ENCODE results near the gene DGKA.
A peak's percentile ranks its signal among the peaks of the same experiment; 100 is the strongest.

Gene DGKA

GRCh38 chr12:55931780-55932550 lies 1.0 kb downstream of the DGKA start:
- peak; percentile 84 for DNase-seq (ENCODE audit: low spot score)

DNA sequence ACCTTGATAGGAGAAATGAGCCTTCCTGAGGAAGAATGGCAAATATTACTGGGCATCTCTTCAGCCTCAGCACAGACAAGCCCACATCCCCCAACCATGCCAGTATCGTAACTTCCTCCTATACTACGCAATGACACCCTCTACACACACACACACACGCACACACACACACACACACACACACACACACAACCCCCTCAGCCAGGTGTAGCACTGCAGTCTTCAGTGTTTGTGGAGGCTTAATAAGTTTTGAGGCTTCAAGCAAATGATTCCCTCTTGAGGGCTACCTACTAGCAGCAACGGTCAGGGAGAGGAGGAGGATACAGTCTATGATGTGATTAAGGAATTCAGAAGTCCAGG lies 1.6 kb downstream of the DGKA start:
- no peak for DNase-seq (ENCODE audit: low spot score)

- no peak for DNase-seq (ENCODE audit: low spot score)
Observed at GRCh38 chr12:55933169-55933798, 2.3 kb downstream of the DGKA start.

- DNase-seq (ENCODE audit: low spot score): no peak
Observed at GRCh38 chr12:55933799-55934742, 3.1 kb downstream of the DGKA start.

- DNase-seq (ENCODE audit: low spot score): no peak
Observed at GRCh38 chr12:55934773-55935172, 3.8 kb downstream of the DGKA start.

DNA sequence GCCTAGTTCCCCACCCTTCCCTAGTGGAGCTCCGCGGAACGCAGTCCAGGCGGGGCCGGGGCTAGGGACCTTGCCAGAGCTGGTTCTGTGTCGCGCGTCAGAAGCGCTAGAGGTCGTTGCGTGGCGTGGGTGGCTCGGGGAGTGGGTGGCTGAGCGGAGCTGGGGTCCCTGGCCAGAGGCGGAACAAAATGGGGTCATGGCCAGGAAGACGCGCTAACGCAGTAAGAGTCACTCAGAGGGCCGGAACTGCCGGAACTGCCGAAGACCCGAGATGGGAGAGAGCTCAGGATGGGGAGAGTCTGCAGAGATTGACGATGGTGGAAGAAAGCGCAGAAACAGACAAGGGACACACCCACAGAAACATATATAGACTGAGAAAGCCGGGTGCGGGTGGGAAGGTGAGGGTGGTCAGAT lies 4.8 kb downstream of the DGKA start:
- DNase-seq (ENCODE audit: low spot score): no peak

GRCh38 chr12:55937981-55938380 lies 7.0 kb downstream of the DGKA start:
- no peak for DNase-seq (ENCODE audit: low spot score)

DNA sequence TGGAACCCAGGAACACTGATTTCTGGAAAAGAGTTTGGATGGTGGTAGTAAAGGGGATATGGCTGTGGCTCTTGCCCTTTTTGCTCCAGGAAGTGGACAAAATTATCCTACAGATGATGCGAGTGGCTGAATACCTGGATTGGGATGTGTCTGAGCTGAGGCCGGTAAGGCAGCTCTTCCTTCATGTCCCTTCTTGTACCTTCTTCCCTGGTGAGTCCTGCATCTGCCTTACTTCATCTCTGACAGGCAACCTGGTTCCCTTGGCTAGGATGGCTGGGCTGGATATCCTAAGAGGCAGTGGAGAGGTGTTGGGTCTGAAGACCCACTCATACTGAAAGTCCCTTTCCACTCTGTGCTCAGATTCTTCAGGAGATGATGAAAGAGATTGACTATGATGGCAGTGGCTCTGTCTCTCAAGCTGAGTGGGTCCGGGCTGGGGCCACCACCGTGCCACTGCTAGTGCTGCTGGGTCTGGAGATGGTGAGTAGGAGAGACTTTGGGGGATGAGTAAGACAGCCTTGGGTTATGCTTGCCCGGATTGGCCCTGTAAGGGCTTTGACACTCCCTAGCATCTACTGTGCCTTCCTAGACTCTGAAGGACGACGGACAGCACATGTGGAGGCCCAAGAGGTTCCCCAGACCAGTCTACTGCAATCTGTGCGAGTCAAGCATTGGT lies 8.0 kb downstream of the DGKA start:
- DNase-seq (ENCODE audit: low spot score): no peak

DNA sequence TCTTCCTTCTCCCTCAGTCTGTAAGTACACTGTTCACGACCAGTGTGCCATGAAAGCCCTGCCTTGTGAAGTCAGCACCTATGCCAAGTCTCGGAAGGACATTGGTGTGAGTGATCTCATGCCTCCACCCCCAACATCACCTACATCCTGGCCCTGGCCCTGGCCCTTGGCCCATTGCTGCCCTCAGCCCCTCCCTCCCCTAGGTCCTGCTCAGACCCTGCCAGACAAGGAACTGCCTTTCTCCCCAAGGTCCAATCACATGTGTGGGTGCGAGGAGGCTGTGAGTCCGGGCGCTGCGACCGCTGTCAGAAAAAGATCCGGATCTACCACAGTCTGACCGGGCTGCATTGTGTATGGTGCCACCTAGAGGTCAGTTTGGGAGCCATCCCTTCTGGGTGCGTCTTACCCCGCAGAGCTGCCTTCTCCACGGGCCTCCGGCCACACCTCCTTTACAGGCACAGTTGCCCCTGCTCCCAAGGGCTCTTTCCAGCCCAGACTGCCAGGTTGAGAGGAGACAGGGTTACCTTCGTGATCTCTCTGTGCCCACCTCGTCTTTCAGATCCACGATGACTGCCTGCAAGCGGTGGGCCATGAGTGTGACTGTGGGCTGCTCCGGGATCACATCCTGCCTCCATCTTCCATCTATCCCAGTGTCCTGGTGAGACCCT lies 9.2 kb downstream of the DGKA start:
- peak; percentile 85 for DNase-seq (ENCODE audit: low spot score)

DNA sequence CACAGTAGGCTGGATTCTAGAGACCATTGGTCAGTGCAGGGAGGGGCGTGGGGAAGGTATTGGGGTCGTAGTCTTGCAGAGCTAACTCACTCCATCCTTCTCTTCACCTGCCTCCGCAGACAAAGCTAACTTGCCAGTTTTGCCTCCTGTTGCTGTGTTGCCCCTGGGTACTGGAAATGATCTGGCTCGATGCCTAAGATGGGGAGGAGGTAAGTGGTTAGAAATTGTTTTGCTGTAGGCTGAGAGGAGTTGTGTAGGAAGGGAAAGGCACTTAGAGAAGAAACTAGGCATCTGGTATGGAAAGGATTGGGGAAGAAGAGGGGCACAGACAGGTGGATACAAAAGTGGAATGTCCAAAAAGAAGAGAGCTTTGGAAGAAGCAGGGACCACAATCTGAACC lies 11.1 kb downstream of the DGKA start:
- DNase-seq (ENCODE audit: low spot score): no peak

- DNase-seq (ENCODE audit: low spot score): no peak
Observed at GRCh38 chr12:55942577-55943136, 11.7 kb downstream of the DGKA start.

DNA sequence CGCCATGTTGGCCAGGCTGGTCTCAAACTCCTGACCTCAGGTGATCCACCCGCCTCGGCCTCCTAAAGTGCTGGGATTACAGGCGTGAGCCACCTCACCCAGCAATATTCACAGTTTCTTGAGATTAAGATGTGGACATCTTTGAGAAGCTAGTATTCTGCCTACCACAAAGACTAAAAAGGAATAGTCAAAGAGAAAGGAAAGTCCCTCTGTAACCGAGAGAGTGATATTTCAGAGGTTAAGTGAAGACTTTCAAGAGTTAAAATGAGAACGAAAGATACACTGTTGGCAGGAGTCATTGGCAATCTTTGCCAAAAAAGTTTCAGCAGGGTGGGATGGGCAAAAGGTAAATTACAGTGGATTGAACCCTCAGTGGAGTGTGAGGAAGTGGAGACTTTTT lies 15.6 kb downstream of the DGKA start:
- DNase-seq (ENCODE audit: low spot score): no peak

- DNase-seq (ENCODE audit: low spot score): no peak
Observed at GRCh38 chr12:55955344-55955743, 24.4 kb downstream of the DGKA start.

- DNase-seq (ENCODE audit: low spot score): no peak
Observed at GRCh38 chr12:55955800-55956508, 25.0 kb downstream of the DGKA start.

GRCh38 chr12:55957106-55957859 lies 26.3 kb downstream of the DGKA start:
- no peak for DNase-seq (ENCODE audit: low spot score)

- DNase-seq (ENCODE audit: low spot score): no peak
Observed at GRCh38 chr12:55963760-55964159, 32.8 kb downstream of the DGKA start.

GRCh38 chr12:55965240-55965639 lies 34.3 kb downstream of the DGKA start:
- DNase-seq (ENCODE audit: low spot score): no peak

- DNase-seq (ENCODE audit: low spot score): no peak
Observed at GRCh38 chr12:55965941-55966407, 35.0 kb downstream of the DGKA start, which contains the start of gene PMEL. Gene PMEL (minus strand): TSS chr12:55966042. CDS start chr12:55966011, 31 bp downstream.
